ENCODE results near the gene ARMC12.
"Not testable (repeated sequence)": the region's sequence is repeated elsewhere in the genome, so short reads cannot be mapped to it uniquely, and the experiment has no call there.

ARMC12 gene

GRCh38 chr6:35719404-35719829, 17.4 kb upstream of the ARMC12 start:
- DNase-seq, result no peak

- no peak for DNase-seq
Observed at GRCh38 chr6:35719830-35720733, 16.8 kb upstream of the ARMC12 start.

DNA sequence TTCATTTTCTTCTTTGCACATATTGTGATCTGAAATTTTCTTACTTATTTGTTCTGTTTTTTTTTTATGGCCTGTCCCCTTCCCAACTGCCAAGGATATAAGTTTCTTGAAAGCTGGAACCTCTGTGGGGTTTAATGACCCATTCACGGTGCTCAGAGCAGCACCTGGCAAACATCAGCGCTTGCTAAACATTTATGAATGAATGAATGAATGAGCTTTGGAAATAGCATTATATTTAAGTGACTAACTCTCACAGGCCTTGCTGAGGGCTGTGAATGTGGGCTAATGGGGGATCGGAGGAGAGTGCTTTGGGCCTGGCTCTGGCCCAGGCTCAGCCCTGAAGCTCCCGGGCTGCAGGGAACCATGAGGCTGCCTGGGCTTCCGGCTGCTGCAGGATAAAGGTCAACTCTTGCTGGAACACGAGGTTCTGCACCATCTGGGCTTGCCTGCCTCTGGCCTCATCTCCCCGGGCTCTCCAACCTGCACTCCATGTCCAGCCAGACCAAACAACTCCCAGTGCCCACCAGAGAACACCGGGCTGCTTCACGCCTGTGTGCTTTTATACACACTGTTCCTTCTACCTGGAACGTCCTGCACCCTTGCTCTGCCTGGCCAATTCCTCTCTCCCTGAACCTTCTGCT, 14.6 kb upstream of the ARMC12 start:
- no peak for DNase-seq

- no peak for DNase-seq
Observed at GRCh38 chr6:35723587-35723986, 13.2 kb upstream of the ARMC12 start.

- no peak for DNase-seq
Observed at GRCh38 chr6:35724059-35724458, 12.8 kb upstream of the ARMC12 start.

DNA sequence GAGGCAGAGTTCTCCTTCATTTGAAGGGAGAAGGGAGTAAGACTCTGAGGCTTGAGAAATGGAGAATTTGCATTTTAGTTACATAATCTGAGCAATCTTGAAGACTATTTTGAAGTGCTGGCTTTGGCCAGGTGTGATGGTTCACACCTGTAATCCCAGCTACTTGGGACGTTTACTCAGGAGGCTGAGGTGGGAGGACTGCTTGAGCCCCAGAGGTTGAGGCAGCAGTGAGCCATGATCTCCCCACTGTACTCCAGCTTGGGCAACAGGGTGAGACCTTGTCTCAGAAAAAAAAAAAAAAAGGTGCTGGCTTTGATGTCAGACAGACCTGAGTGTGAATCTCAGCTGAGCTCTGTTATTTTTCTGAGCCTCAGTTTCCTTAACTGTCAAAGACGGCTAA, 12.4 kb upstream of the ARMC12 start:
- DNase-seq, result no peak

- DNase-seq, result no peak
Observed at GRCh38 chr6:35725081-35725708, 11.6 kb upstream of the ARMC12 start.

DNA sequence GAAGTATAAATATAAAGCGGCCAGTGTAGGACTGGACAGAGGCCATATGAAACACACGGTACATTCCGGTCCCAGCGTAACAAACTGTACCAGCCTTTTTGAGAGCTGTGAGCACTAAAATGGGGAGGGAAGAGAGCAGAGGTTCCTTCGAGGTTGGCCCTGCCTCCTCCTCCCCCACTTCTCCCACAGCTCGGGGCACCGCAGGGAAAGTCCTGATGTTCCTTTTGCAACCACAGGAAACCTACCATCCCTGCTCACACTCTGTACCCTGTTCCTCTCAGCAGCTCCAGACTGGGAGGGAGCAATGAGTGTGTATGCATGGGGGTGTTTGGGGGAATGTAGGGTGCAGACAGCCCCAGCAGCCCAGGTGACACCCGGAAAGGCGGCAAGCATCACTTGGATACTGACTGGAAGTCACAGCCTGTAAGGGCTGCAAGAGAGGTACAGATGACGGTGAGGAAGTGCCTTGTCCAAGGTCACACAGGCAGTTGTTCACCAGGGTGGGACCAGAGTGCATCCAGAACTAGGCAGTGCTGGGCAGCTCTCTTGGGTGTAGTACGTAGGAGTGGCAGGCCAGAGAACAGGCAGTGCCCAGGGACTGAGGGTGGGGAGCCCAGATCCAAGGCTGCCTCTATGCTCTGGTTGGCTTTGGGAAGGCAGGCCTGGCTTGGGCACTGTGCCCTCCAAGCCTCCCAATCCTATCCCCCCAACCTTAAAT, 11.0 kb upstream of the ARMC12 start:
- DNase-seq, result no peak

DNA sequence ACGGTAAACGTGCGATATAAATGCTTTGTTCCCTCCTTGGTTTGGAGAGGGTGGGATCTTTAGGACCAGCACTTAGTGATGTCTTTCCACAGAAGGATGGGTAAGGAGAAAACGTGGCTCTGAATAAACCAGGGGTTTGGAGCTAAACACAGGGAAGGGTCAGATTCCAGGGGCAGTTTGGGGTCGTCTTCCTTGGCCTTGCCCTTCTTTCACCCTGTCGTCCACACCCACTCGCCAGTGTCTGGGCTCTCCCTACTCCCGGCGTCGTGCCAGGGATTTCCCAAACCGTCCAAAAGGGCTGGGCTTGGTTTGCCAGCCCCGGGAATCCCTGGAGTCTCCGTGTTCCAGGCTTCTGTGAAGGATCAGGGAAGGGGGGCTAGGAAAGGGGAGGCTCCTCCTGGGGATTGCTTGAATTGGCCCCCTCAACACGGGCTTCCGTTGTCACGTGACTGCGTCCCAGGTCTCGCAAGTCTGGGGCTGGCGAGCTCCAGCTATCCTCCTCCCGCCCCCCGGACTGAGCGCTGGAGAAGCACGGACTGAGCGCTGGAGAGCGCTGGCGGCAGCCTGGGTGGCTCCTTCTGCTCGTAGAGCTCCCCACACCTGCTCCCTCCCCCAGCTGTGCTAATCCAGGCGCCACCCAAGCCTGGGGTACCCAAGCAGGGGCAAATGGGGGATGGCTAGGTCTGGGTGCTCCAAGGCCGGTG, 9.4 kb upstream of the ARMC12 start:
- DNase-seq, result no peak

DNA sequence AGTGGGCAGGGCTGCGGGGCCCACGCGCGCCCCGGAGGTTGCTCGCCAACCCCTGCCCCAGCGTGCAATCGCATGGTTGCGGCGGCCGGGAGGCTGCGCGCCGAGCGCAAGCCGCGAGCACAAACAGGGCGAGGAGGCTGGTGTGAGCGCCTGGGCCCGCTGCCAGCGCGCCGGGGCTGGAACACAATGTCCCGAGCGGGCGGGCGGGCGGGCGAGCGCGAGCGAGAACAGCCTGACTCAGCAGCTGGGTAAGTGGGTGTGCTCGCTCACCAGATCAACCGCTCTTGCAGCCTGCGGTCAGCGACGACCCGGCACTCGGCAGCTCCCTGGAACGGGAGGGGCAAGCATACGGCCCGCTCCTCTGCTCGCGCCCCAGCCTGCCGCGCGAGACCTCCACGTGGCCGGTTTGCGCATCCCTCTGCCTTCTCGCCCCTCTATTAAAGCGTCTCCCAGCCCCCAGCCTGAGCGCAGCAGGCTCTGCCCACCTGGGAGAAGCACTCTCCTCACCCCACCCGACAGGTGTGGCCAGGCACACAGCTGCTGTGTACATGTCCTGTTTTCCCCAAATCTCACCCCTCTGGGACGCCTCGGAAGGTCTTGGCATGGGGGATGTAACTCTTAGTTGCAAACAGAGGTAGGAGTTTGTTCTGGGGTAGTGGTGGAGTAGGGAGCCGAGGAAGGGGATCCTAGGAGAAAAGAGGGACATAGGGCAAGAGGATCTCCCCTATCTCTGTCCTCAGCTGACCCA, 8.7 kb upstream of the ARMC12 start:
- peak; percentile 52 for DNase-seq

- DNase-seq, result no peak
Observed at GRCh38 chr6:35728683-35729678, 7.9 kb upstream of the ARMC12 start.

GRCh38 chr6:35729722-35730121, 7.1 kb upstream of the ARMC12 start:
- DNase-seq, result no peak

DNA sequence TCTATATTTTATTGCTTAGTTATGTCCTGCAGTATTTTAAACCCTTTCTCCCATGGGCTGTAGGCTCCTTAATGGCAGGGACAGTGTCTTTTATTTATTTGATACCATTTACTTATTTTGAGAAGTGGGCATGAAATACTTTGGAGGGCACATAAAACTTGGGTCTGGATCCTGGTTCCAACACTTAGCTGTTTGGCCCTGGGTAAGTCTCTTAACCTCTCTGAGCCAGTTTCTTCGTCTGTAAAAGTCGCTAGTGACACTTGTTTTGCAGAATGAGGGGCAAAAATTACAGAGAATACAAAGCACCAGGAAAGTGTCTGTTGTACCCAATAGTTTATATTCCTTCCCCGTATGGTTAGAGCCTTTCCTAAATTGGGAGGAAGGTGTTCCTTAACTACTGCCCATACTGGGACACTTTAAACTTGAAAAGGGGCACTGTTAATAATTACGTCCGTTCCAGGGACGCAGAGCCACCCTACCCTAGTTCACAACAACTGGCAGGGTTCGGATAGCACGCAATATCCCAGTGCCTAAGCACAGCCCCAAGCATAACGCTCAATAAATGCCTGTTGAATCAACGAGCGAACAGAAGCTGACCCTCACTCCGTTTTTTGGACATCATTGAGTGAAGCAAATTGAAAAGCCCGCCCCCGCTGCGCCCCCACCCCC, 6.0 kb upstream of the ARMC12 start:
- DNase-seq, result no peak

DNA sequence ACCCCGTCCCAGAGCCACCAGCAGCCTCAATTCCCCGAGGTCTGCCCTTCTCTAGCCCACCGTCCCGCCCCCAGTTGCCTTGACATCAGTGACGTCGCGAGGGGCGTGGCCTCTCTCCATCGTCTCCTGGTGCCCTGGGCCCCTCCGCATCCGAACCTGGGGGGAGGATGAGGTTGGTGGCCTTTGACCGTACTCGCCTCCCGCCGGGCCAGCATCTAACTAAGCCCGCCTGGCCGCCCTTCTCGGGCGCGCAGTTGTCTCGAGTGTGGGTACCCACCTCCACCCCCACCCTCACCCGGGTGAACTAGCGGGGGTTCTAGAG, 5.5 kb upstream of the ARMC12 start:
- peak; percentile 63 for DNase-seq

DNA sequence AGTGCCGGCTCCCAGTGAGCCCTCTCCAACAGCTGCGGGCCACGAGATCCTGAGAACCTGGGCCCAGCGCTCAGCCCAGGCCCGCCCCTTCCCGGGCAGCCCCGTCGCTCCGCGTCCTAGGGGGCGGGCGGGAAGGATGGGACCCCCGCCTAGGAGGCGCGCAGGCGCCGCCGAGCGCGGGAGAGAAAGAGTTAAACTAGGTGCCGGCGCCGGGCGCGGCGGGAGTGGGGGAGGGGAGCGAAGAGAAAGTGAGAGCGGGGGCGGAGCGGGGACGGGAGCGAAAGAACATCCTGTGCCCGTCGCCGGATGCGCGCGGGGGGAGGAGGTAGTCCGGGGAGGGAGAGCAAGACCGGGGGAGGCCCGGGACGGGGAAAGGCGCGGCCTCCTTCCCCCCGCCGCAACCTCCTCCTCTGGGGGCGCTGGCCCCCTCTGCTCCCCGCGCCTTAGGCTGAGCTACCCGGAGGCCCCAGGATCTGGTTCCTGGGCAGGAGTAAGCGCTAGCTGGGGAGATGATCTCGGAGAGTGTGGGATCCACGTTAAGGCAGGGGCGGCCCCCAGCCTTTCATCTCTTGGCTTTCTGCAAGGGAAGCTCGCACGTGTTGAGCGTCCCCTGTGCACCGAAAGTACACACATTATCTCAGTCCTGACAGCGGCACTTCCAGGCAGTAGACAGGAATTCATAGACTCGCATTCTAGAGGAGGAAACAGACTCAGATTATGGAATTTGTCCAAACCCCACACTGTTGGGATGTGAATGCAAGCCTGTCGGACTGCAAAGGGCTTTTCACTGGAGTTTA, 4.9 kb upstream of the ARMC12 start:
- DNase-seq, result peak; percentile 22

DNA sequence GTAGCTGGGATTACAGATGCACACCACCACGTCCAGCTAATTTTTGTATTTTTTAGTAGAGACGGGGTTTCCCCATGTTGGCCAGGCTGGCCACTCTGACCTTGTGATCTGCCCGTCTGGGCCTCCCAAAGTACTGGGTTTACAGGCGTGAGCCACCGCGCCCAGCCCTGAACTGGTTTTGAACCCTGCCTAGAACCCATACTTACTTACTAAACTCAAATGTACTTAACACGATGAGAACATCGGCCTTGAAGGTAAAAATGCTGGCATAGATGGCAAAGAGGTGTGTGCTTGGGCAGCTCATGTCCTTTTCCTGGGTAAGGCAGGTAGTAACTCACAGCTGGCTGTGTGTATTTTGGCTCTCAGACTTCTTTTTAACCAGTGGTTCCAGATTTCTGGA, 3.2 kb upstream of the ARMC12 start:
- no peak for DNase-seq

- DNase-seq, result not testable (repeated sequence)
Observed at GRCh38 chr6:35734319-35734718, 2.5 kb upstream of the ARMC12 start.

GRCh38 chr6:35735452-35735851, 1.4 kb upstream of the ARMC12 start:
- DNase-seq, result no peak

DNA sequence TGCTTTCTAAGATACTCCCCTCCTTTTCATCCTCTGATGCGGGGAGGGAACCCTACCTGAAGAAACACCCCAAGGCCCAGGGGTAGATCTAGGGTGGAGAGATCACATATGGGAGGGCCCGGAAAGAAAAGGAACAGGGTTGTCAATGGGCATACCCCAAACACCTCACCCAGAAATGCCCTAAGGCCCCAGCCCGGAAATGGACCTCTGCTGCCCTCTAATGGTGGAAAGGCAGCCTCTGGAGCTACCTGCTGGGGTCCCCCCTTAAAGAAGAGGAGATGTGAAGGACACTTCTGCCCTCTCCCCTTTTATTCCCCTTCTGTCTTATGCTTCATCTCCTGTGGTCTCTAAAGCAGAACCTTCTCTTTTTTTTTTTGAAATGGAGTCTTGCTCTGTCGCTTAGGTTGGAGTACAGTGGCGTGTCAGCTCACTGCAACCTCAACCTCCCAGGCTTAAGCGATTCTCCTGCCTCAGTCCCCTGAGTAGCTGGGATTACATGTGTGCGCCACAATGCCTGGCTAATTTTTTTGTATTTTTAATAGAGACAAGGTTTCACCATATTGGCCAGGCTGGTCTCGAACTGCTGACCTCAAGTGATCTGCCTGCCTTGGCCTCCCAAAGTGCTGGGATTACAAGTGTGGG, 458 bp upstream of the ARMC12 start:
- DNase-seq, result no peak

Measured in NCI-H1048 (cell line).